ENCODE measurements around the gene SLC2A11. TPM values are rescaled to one million over a fixed set of nuclear protein-coding genes. Genes with fewer than 3 reads are reported as not detected.
A peak's percentile ranks its signal among the peaks of the same experiment; 100 is the strongest.

SLC2A11 gene
- total RNA-seq, 1 experiment from 2014 or later = 26.9 TPM

GRCh38 chr22:23849009-23850006, 8.4 kb upstream of the SLC2A11 start:
- peaks cover 13% of the 10 kb centered on the region; the same call in 1 of the 2 replicates for H3K4me1 ChIP-seq (replicated peaks; ENCODE audit: insufficient read depth)
- CTCF ChIA-PET = interaction anchor here (0.6 to 1.1 kb wide), 4 partner anchors 78 to 281 kb away, joined by 4 to 10 read pairs (median 4); partner anchors contain the start of gene CHCHD10
- H3K79me2 ChIP-seq (ENCODE audit: low read depth) = no peaks in the 10 kb centered on the region
- no peak overlapping the region for H2AFZ ChIP-seq
- no TSS peak for BruUV-seq (replicated peaks)
- TF ChIP-seq EZH2 (IDR thresholded peaks at IDR 0.05; ENCODE audit: low read depth) = no peak
- TF ChIP-seq CTCF (conservative IDR thresholded peaks at IDR 0.05) = peak; percentile 91
- H3K4me2 ChIP-seq = peak overlapping the region; percentile 49
- no peaks in the 10 kb centered on the region for H3K9me3 ChIP-seq (ENCODE audit: insufficient read depth, low read depth)
- no peaks in the 10 kb centered on the region for H3K36me3 ChIP-seq (ENCODE audit: low read depth)
- no peaks in the 10 kb centered on the region for H3K27me3 ChIP-seq (ENCODE audit: insufficient read depth, low read depth)
- H3F3A ChIP-seq (ENCODE audit: insufficient read depth, low read depth) = peaks cover 4% of the 10 kb centered on the region; the same call in 1 of the 2 replicates
- H4K20me1 ChIP-seq (ENCODE audit: insufficient read depth) = no peaks in the 10 kb centered on the region
- DNase-seq = peak; percentile 51 to 84
- POLR2A ChIA-PET (ENCODE audit: unreplicated experiment) = interaction anchor here (0.5 to 0.7 kb wide), 2 partner anchors 99 to 472 kb away, joined by 4 read pairs; no protein-coding TSS in a partner anchor
- H3K9me2 ChIP-seq (ENCODE audit: insufficient read depth) = no peaks in the 10 kb centered on the region
- intact Hi-C loops (cut with micrococcal nuclease; ENCODE audit: unreplicated experiment) = loop anchor here (5.0 kb wide), 1 partner anchor 307 kb away; no protein-coding TSS in a partner anchor
- H3K27ac ChIP-seq = no peak overlapping the region
- H3K4me3 ChIP-seq = no peak overlapping the region

DNA sequence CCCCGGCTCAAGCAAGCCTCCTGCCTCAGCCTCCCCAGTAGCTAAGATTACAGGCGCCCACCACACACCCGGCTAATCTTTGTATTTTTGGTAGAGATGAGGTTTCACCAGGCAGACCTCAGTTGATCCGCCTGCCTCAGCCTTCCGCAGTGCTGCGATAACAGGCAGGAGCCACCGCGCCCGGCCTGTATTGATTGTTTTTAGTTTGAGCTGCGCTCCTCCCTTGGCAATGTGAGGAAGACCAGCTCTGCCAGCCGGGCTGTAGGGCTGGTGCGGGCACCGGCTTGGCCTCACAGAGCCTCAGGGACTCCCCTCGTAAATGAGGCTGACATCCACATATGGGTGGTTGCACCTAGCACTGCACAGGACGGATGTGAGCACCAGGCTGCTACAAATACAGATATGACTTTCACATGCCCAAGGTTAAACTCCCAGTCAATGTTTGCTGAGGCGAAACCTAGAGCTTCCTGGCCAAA, 7.5 kb upstream of the SLC2A11 start:
- H3F3A ChIP-seq (ENCODE audit: insufficient read depth, low read depth) = peaks cover 4% of the 10 kb centered on the region; the same call in 1 of the 2 replicates
- DNase-seq = no peak
- TF ChIP-seq CTCF (conservative IDR thresholded peaks at IDR 0.05) (no peak), EZH2 (IDR thresholded peaks at IDR 0.05; ENCODE audit: low read depth) (no peak)
- H3K36me3 ChIP-seq (ENCODE audit: low read depth) = no peaks in the 10 kb centered on the region
- intact Hi-C loops (cut with micrococcal nuclease; ENCODE audit: unreplicated experiment) = no loop called here
- H4K20me1 ChIP-seq (ENCODE audit: insufficient read depth) = no peaks in the 10 kb centered on the region
- no peak overlapping the region for H3K4me2 ChIP-seq
- ChIA-PET CTCF (interaction anchor here (0.6 to 1.1 kb wide), 3 partner anchors 79 to 232 kb away, joined by 4 to 10 read pairs (median 4); partner anchors contain the start of gene CHCHD10), POLR2A (ENCODE audit: unreplicated experiment) (interaction anchor here (0.5 to 0.7 kb wide), 2 partner anchors 100 to 472 kb away, joined by 4 read pairs; no protein-coding TSS in a partner anchor)
- no peak overlapping the region for H3K4me3 ChIP-seq
- no peaks in the 10 kb centered on the region for H3K79me2 ChIP-seq (ENCODE audit: low read depth)
- H3K27me3 ChIP-seq (ENCODE audit: insufficient read depth, low read depth) = no peaks in the 10 kb centered on the region
- no peaks in the 10 kb centered on the region for H3K9me2 ChIP-seq (ENCODE audit: insufficient read depth)
- no peak overlapping the region for H3K27ac ChIP-seq
- no peak overlapping the region for H2AFZ ChIP-seq
- BruUV-seq (replicated peaks) = no TSS peak
- H3K4me1 ChIP-seq (replicated peaks; ENCODE audit: insufficient read depth) = peaks cover 13% of the 10 kb centered on the region; the same call in 1 of the 2 replicates
- no peaks in the 10 kb centered on the region for H3K9me3 ChIP-seq (ENCODE audit: insufficient read depth, low read depth)
